Keratinocyte (primary cell): ENCODE results near the gene UGCG.

Source experiments
- CTCF ChIP-seq, 3 experiments: IDR thresholded peaks in 1 of 3; conservative IDR thresholded peaks in 1 of 3; optimal IDR thresholded peaks in 1 of 3; 2 replicates in 2 of 3; 3 replicates in 1 of 3; pipeline versions ENCODE3 to v1.5.1; 2011; ENCODE audit warnings: low read length in 3 of 3, mild to moderate bottlenecking in 3 of 3, moderate library complexity in 2 of 3, control low read depth in 1 of 3, inconsistent platforms in 1 of 3; ENCODE audit not compliant: insufficient read depth in 2 of 3; ENCODE audit errors: extremely low read depth in 1 of 3
- EZH2 ChIP-seq: IDR thresholded peaks from one replicate; pipeline ENCODE4 v1.6.1; 2012; ENCODE audit warnings: inconsistent platforms, mild to moderate bottlenecking, low read length, moderate library complexity

GRCh38 chr9:111953444-111953843, 56.8 kb downstream of the UGCG start:
- TF ChIP-seq CTCF (optimal IDR thresholded peaks at IDR 0.05 in 1 of 3, IDR thresholded peaks at IDR 0.05 in 1 of 3, conservative IDR thresholded peaks at IDR 0.05 in 1 of 3; ENCODE audit: extremely low read depth in 1 of 3, insufficient read depth in 2 of 3, low read length in 3 of 3) (no peak), EZH2 (no peak)
